Astrocyte (in vitro differentiated cells and primary cell): ENCODE measurements around the gene PLB1. TPM values are rescaled to one million over a fixed set of nuclear protein-coding genes. Genes with fewer than 3 reads are reported as not detected.

Experiments used
- DNase-seq: peaks from one replicate; pipeline ENCODE4 v3.0.0-alpha.2; 2010; ENCODE audit warnings: low read depth
- FAIRE-seq: peaks from 2 replicates; lab custom pipeline; 2011; peaks lifted over from hg19 to GRCh38; lab: Jason Lieb, UNC
- H2AFZ ChIP-seq: 2 replicates; pipeline ENCODE4 v1.6.0; 2012; ENCODE audit warnings: low read depth, low read length, inconsistent platforms
- H3K27ac ChIP-seq: 2 replicates; pipeline ENCODE4 v1.5.1; 2011; ENCODE audit warnings: low read depth, low read length, inconsistent platforms
- H3K27me3 ChIP-seq: 2 replicates; pipeline ENCODE4 v1.6.0; 2011; ENCODE audit warnings: low read length, inconsistent platforms; ENCODE audit not compliant: insufficient read depth
- H3K36me3 ChIP-seq: 2 replicates; pipeline ENCODE4 v1.5.1; 2011; ENCODE audit warnings: low read length, inconsistent platforms; ENCODE audit not compliant: insufficient read depth
- H3K4me1 ChIP-seq: 2 replicates; pipeline ENCODE4 v1.5.1; 2011; ENCODE audit warnings: low read length, inconsistent platforms; ENCODE audit not compliant: insufficient read depth
- H3K4me2 ChIP-seq: 2 replicates; pipeline ENCODE4 v1.6.0; 2012; ENCODE audit warnings: low read length, inconsistent platforms
- H3K4me3 ChIP-seq: 2 replicates; pipeline ENCODE4 v1.5.1; 2011; ENCODE audit warnings: low read depth, mild to moderate bottlenecking, low read length, inconsistent platforms; ENCODE audit not compliant: insufficient read depth
- H3K79me2 ChIP-seq: 2 replicates; pipeline ENCODE4 v1.6.0; 2012; ENCODE audit warnings: mild to moderate bottlenecking, low read length, inconsistent platforms; ENCODE audit not compliant: insufficient read depth
- H3K9ac ChIP-seq: 2 replicates; pipeline ENCODE4 v1.6.0; 2012; ENCODE audit warnings: mild to moderate bottlenecking, low read length, inconsistent platforms
- H3K9me3 ChIP-seq: 2 replicates; pipeline ENCODE4 v1.5.1; 2012; ENCODE audit warnings: low read depth, mild to moderate bottlenecking, low read length, inconsistent platforms; ENCODE audit not compliant: insufficient read depth
- H4K20me1 ChIP-seq: 2 replicates; pipeline ENCODE4 v1.6.0; 2012; ENCODE audit warnings: low read length, inconsistent platforms; ENCODE audit not compliant: insufficient read depth
- H3K27ac Mint-ChIP-seq: one replicate; pipeline ENCODE4 v1.8.0; 2021; ENCODE audit warnings: mild to moderate bottlenecking, mixed read lengths; ENCODE audit not compliant: unreplicated experiment
- H3K27me3 Mint-ChIP-seq: one replicate; pipeline ENCODE4 v1.8.0; 2021; ENCODE audit warnings: low read depth, mixed read lengths; ENCODE audit not compliant: unreplicated experiment
- H3K36me3 Mint-ChIP-seq: one replicate; pipeline ENCODE4 v1.8.0; 2021; ENCODE audit warnings: low read depth, mixed read lengths; ENCODE audit not compliant: unreplicated experiment
- H3K4me1 Mint-ChIP-seq: one replicate; pipeline ENCODE4 v1.8.0; 2021; ENCODE audit warnings: low read depth, mixed read lengths; ENCODE audit not compliant: unreplicated experiment
- H3K4me3 Mint-ChIP-seq: one replicate; pipeline ENCODE4 v1.8.0; 2021; ENCODE audit warnings: mild to moderate bottlenecking, moderate library complexity, mixed read lengths; ENCODE audit not compliant: unreplicated experiment
- H3K9me3 Mint-ChIP-seq: one replicate; pipeline ENCODE4 v1.8.0; 2021; ENCODE audit warnings: mild to moderate bottlenecking, mixed read lengths; ENCODE audit not compliant: unreplicated experiment
- EZH2 ChIP-seq: IDR thresholded peaks from 2 replicates; pipeline ENCODE4 v1.6.1; 2012; ENCODE audit warnings: mild to moderate bottlenecking, low read length, inconsistent platforms; ENCODE audit not compliant: insufficient read depth
- total RNA-seq: library from RNA; stranded (reverse); gene quantifications from 2 replicates; pipeline ENCODE4 v1.2.1, GENCODE V29; 2021
- TF ChIP-seq, protein P1 (sequence below): IDR thresholded peaks from 2 replicates; pipeline ENCODE4 v1.5.1; 2011; ENCODE audit warnings: low read depth, mild to moderate bottlenecking, inconsistent platforms, low read length, moderate library complexity; ENCODE audit not compliant: insufficient read depth

The PLB1 gene
- total RNA-seq, 1 donor from 2014 or later = 0.98 TPM

DNA sequence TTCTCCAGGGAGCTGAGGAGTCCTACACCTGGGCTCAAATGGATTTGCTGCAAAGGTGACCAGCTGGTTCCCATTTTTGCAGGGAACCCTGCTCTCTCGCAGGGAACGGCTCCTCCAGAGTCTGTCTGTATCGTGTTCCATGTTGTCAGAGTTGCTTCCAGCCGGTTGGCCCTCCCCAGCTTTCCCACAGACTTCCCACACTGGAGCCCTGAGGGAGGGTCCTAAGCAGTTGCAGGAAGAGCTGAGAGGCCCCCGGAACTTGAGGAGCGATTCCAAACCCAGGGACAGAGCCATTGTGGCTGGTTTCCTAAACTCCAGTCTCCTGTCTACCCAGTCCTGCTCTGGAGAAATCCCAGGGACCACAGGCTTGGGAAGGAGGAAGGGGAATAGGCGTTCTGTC is 134.1 kb downstream of the PLB1 start:
- no peak overlapping the region for H3K4me3 ChIP-seq
- H3K4me2 ChIP-seq = no peak overlapping the region
- Mint-ChIP-seq H3K4me3 (no peak overlapping the region), H3K36me3 (no peaks in the 10 kb centered on the region), H3K4me1 (peaks cover 45% of the 10 kb centered on the region), H3K27ac (no peak overlapping the region), H3K27me3 (no peaks in the 10 kb centered on the region), H3K9me3 (peaks cover 2% of the 10 kb centered on the region)
- TF ChIP-seq, protein P1, sequence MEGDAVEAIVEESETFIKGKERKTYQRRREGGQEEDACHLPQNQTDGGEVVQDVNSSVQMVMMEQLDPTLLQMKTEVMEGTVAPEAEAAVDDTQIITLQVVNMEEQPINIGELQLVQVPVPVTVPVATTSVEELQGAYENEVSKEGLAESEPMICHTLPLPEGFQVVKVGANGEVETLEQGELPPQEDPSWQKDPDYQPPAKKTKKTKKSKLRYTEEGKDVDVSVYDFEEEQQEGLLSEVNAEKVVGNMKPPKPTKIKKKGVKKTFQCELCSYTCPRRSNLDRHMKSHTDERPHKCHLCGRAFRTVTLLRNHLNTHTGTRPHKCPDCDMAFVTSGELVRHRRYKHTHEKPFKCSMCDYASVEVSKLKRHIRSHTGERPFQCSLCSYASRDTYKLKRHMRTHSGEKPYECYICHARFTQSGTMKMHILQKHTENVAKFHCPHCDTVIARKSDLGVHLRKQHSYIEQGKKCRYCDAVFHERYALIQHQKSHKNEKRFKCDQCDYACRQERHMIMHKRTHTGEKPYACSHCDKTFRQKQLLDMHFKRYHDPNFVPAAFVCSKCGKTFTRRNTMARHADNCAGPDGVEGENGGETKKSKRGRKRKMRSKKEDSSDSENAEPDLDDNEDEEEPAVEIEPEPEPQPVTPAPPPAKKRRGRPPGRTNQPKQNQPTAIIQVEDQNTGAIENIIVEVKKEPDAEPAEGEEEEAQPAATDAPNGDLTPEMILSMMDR = no peak
- no peak for TF ChIP-seq EZH2
- DNase-seq = no peak
- H3K27ac ChIP-seq = no peak overlapping the region
- H3K36me3 ChIP-seq = no peaks in the 10 kb centered on the region
- H3K4me1 ChIP-seq = peaks cover 38% of the 10 kb centered on the region
- no peak overlapping the region for H2AFZ ChIP-seq
- no peaks in the 10 kb centered on the region for H4K20me1 ChIP-seq
- no peaks in the 10 kb centered on the region for H3K79me2 ChIP-seq
- no peak for FAIRE-seq
- H3K9ac ChIP-seq = no peak overlapping the region
- no peaks in the 10 kb centered on the region for H3K9me3 ChIP-seq
- no peaks in the 10 kb centered on the region for H3K27me3 ChIP-seq

DNA sequence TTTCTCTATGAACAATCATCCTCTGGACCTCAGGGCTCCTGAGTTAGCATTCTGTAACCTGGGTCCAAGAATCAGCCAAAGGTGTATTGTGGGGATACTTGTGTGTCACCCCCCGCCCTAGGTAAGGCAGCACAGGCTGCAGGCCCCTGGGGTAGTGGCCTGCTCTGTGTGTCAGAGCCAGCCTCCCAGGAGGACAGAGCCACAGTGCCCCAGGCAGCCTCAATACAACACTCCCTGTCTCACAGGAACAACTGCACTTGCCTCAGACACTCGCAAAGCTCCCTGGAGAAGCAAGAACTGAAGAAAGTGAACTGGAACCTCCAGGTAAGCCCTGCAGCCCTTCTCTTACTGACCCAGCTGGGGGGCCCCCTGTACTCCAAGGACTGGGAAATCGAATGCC is 134.5 kb downstream of the PLB1 start:
- H3K27ac Mint-ChIP-seq = no peak overlapping the region
- peaks cover 41% of the 10 kb centered on the region for H3K4me1 Mint-ChIP-seq
- Histone ChIP-seq H3K4me3 (no peak overlapping the region), H3K27me3 (no peaks in the 10 kb centered on the region), H3K79me2 (no peaks in the 10 kb centered on the region), H4K20me1 (no peaks in the 10 kb centered on the region), H3K4me2 (no peak overlapping the region), H3K9ac (no peak overlapping the region), H2AFZ (no peak overlapping the region), H3K9me3 (no peaks in the 10 kb centered on the region), H3K4me1 (peaks cover 33% of the 10 kb centered on the region), H3K36me3 (no peaks in the 10 kb centered on the region), H3K27ac (no peak overlapping the region)
- no peak overlapping the region for H3K4me3 Mint-ChIP-seq
- no peak for DNase-seq
- no peak for FAIRE-seq
- H3K36me3 Mint-ChIP-seq = no peaks in the 10 kb centered on the region
- H3K27me3 Mint-ChIP-seq = no peaks in the 10 kb centered on the region
- peaks cover 2% of the 10 kb centered on the region for H3K9me3 Mint-ChIP-seq
- TF ChIP-seq EZH2 = no peak
- TF ChIP-seq, protein P1 = no peak

DNA sequence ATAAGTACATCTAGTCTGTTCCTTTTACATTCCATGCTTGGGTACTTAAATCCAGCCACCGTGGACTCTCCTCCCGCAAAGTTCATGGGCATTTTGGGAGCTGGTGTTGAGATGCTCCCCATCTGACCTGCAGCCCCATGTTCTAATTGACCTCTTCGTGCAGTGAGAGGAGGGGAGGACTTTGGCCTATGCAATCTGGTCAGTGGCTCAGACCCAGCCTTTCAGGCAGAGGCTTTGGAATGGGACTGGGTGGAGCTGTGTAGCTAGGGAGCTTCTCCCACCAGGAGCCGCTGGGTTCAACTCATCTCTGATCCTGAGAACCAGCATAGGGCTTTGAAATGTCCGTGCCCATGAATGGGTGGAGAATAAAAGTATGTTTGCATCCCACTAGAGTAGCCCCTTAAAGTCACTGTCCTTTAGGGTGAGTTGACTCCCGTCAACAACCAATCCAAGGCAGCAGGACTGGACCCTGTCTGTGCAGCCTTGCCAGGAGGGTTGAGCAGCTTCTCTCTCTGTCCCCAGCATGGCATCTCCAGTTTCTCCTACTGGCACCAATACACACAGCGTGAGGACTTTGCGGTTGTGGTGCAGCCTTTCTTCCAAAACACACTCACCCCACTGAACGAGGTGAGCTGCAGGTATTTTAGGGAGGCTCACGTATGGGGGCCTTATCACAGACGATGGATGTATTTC is 135.8 kb downstream of the PLB1 start:
- TF ChIP-seq, protein P1 = no peak
- no peak for TF ChIP-seq EZH2
- no peak overlapping the region for H3K27ac Mint-ChIP-seq
- DNase-seq = no peak
- no peak overlapping the region for H3K4me3 ChIP-seq
- peaks cover 2% of the 10 kb centered on the region for H3K9me3 Mint-ChIP-seq
- no peak overlapping the region for H3K9ac ChIP-seq
- H3K4me1 Mint-ChIP-seq = peaks cover 42% of the 10 kb centered on the region
- no peaks in the 10 kb centered on the region for H3K36me3 ChIP-seq
- no peaks in the 10 kb centered on the region for H3K27me3 ChIP-seq
- no peaks in the 10 kb centered on the region for H3K27me3 Mint-ChIP-seq
- H3K9me3 ChIP-seq = no peaks in the 10 kb centered on the region
- no peak overlapping the region for H3K4me2 ChIP-seq
- no peak overlapping the region for H3K4me3 Mint-ChIP-seq
- H3K4me1 ChIP-seq = peaks cover 26% of the 10 kb centered on the region
- peaks cover under 1% of the 10 kb centered on the region for H3K36me3 Mint-ChIP-seq
- no peaks in the 10 kb centered on the region for H3K79me2 ChIP-seq
- no peaks in the 10 kb centered on the region for H4K20me1 ChIP-seq
- H3K27ac ChIP-seq = no peak overlapping the region
- no peak for FAIRE-seq
- no peak overlapping the region for H2AFZ ChIP-seq
